Stimulated activated naive B cell treated with anti-CD40 and anti-IgM and Interleukin-4, amounts not matched to agents 10 μg/mL and 1 μg/mL and 100 μg/mL, for 72 hours (primary cell): ENCODE results near the gene GFI1.
"Not testable (repeated sequence)": the region's sequence is repeated elsewhere in the genome, so short reads cannot be mapped to it uniquely, and the experiment has no call there.

ENCODE experiments used
- ATAC-seq, 2 donors: fragments of 150-1000 bp; cut with Tn5 transposase; replicated peaks; 2 replicates each; pipeline ENCODE4 v1.10.0; 2021; ENCODE audit warnings: moderate library complexity in 1 of 2
- DNase-seq: peaks from one replicate; pipeline ENCODE4 v3.0.0; 2021
- H3K27ac Mint-ChIP-seq: one replicate; pipeline ENCODE4 v1.8.0; 2022; ENCODE audit warnings: mild to moderate bottlenecking, mixed read lengths
- H3K27me3 Mint-ChIP-seq, 2 donors: one replicate each; pipeline ENCODE4 v1.8.0; 2022; ENCODE audit warnings: mixed read lengths in 2 of 2
- H3K36me3 Mint-ChIP-seq, 2 donors: one replicate each; pipeline ENCODE4 v1.8.0; 2022; ENCODE audit warnings: mixed read lengths in 2 of 2, mild to moderate bottlenecking in 1 of 2
- H3K4me1 Mint-ChIP-seq, 2 donors: one replicate each; pipeline ENCODE4 v1.8.0; 2022; ENCODE audit warnings: mixed read lengths in 2 of 2, mild to moderate bottlenecking in 1 of 2
- H3K4me3 Mint-ChIP-seq, 2 donors: one replicate each; pipeline ENCODE4 v1.8.0; 2022; ENCODE audit warnings: mild to moderate bottlenecking in 2 of 2, mixed read lengths in 2 of 2, moderate library complexity in 1 of 2
- H3K9me3 Mint-ChIP-seq, 2 donors: one replicate each; pipeline ENCODE4 v1.8.0; 2022; ENCODE audit warnings: mixed read lengths in 2 of 2, mild to moderate bottlenecking in 1 of 2

GFI1 gene

DNA sequence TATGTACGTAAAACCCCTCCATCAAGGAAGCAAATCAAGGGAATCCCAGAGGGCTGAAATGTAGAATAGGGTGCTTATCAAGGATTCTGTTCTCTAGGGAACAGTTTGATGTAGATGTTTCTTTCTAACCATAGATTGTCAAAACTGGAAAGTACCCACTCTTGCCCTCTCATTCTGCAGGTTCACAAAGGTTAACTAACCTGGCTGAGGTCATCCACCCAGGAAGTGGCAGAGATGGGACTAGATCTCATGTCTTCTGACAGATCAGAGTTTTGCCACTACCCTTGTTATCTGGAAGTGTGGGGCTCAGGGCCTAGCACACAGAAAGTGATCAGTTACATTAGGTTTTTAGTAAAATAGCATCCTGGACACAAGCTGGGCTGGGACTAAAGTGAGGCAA, 47.4 kb downstream of the GFI1 start:
- Mint-ChIP-seq H3K4me3 (no peak overlapping the region), H3K27ac (peak overlapping the region; percentile 73), H3K4me1 (peaks cover 6 to 13% of the 10 kb centered on the region in 2 donors), H3K9me3 (no peaks in the 10 kb centered on the region), H3K27me3 (peaks cover 0 to 4% of the 10 kb centered on the region in 2 donors), H3K36me3 (no peaks in the 10 kb centered on the region)
- ATAC-seq (peak; percentile 86 to 88), DNase-seq (peak; percentile 6)

GRCh38 chr1:92434572-92434971, 52.2 kb downstream of the GFI1 start:
- H3K4me3 Mint-ChIP-seq, DNase-seq, H3K4me1 Mint-ChIP-seq, H3K27ac Mint-ChIP-seq, H3K9me3 Mint-ChIP-seq, ATAC-seq, H3K27me3 Mint-ChIP-seq, H3K36me3 Mint-ChIP-seq: not testable (repeated sequence)

GRCh38 chr1:92430030-92430429, 56.7 kb downstream of the GFI1 start:
- Mint-ChIP-seq H3K27ac (no peak overlapping the region), H3K27me3 (no peaks in the 10 kb centered on the region), H3K9me3 (peaks cover 0 to 5% of the 10 kb centered on the region in 2 donors)

DNA sequence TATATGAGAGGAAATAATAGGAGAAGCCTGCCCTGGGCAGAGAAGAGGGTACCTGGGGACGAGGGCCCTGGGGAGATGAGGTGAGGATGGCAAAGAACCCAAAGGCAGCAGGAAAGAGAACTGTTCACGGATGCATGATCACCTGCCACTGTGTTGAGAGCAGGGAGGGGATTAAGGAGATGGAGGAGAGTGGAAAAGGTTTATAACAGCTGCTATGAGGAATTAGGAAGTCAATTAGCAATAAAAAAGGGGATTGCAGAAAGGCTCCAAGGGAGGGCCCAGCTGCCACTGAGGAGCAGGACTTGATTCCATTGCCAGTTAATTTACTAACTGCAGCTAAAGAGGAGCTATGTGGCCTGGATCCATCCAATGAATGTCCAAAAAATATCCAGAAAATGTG, 61.1 kb downstream of the GFI1 start:
- Mint-ChIP-seq H3K27ac (peak overlapping the region; percentile 44), H3K4me1 (peaks cover 0 to 5% of the 10 kb centered on the region in 2 donors), H3K36me3 (no peaks in the 10 kb centered on the region), H3K27me3 (no peaks in the 10 kb centered on the region), H3K9me3 (no peaks in the 10 kb centered on the region), H3K4me3 (no peak overlapping the region)
- no peak for ATAC-seq
- no peak for DNase-seq

More at GRCh38 chr1:92430030-92430429, 56.7 kb downstream of the GFI1 start:
- DNase-seq (no peak), ATAC-seq (no peak)
- Mint-ChIP-seq H3K4me1 (peaks cover 0 to 2% of the 10 kb centered on the region in 2 donors), H3K36me3 (no peaks in the 10 kb centered on the region), H3K4me3 (no peak overlapping the region)
